K562 (cell line): ENCODE measurements around the gene RPRD1B. TPM values are rescaled to one million over a fixed set of nuclear protein-coding genes. Genes with fewer than 3 reads are reported as not detected.

Experiments
- ATAC-seq: fragments of 200-7000 bp; cut with Tn5 transposase; 3 replicates; pipeline ENCODE4 v1.9.1; 2020; ENCODE audit warnings: moderate library complexity
- BruUV-seq: library from RNA; stranded (reverse); fragments of 400-500 nt; replicated peaks from 2 replicates; lab custom pipeline; 2021; lab: Mats Ljungman, UMichigan
- CTCF ChIA-PET: fragments of 300-600 bp; formaldehyde crosslinking; extraction: SDS; loops from one replicate; lab custom pipeline; 2021; ENCODE audit warnings: low intra/inter-chr PET ratio; lab: Yijun Ruan, JAX
- POLR2A ChIA-PET: fragments of 300-600, 350-650 bp; sonication (Branson Sonifier 250); formaldehyde crosslinking; extraction: SDS; loops from one replicate; lab custom pipeline; 2021; ENCODE audit warnings: antibody characterized with exemption, inconsistent platforms; lab: Yijun Ruan, JAX
- DNase-seq, 4 experiments: peaks; one replicate each; pipeline versions ENCODE4 v3.0.0 to v3.0.0-alpha.2; 2011 to 2018; ENCODE audit warnings: low spot score in 3 of 4, mixed read lengths in 3 of 4; ENCODE audit errors: extremely low read depth in 1 of 4
- FAIRE-seq: peaks from 2 replicates; lab custom pipeline; 2011; peaks lifted over from hg19 to GRCh38; lab: Jason Lieb, UNC
- H2AFZ ChIP-seq: 2 replicates; pipeline ENCODE4 v1.6.0; 2011; ENCODE audit warnings: low read depth, low read length, control low read depth, inconsistent platforms
- H3K27ac ChIP-seq: fragments of 200-600 bp; 3 replicates; pipeline ENCODE4 v1.8.0; 2011; ENCODE audit warnings: low read depth, mild to moderate bottlenecking, control low read depth, inconsistent platforms, low read length, moderate library complexity, mixed read lengths; ENCODE audit errors: extremely low read depth
- H3K27me3 ChIP-seq, 2 experiments: fragments of 300-600 bp in 1 of 2; 2 replicates in 1 of 2; 3 replicates in 1 of 2; pipeline versions ENCODE4 v1.6.0 to v1.8.0; 2011; ENCODE audit warnings: inconsistent platforms in 2 of 2, low read length in 2 of 2, mild to moderate bottlenecking in 1 of 2, mixed read lengths in 1 of 2, moderate library complexity in 1 of 2; ENCODE audit not compliant: control insufficient read depth in 2 of 2, insufficient read depth in 2 of 2
- H3K36me3 ChIP-seq: fragments of 300-600 bp; 3 replicates; pipeline ENCODE4 v1.8.0; 2011; ENCODE audit warnings: mild to moderate bottlenecking, low read length, inconsistent platforms; ENCODE audit not compliant: control insufficient read depth, insufficient read depth
- H3K4me1 ChIP-seq, 2 experiments: fragments of 200-600 bp in 1 of 2; replicated peaks in 1 of 2; 2 replicates in 1 of 2; 3 replicates in 1 of 2; pipeline versions ENCODE4 v1.5.1 to v1.8.0; 2011; ENCODE audit warnings: inconsistent platforms in 2 of 2, low read length in 2 of 2, mild to moderate bottlenecking in 1 of 2, mixed read lengths in 1 of 2, moderate library complexity in 1 of 2; ENCODE audit not compliant: control insufficient read depth in 2 of 2, insufficient read depth in 2 of 2
- H3K4me2 ChIP-seq: 2 replicates; pipeline ENCODE4 v1.6.1; 2011; ENCODE audit warnings: low read length, control low read depth, inconsistent platforms, mixed read lengths; ENCODE audit not compliant: insufficient read depth
- H3K4me3 ChIP-seq: fragments of 200-600 bp; sonication (generic), shearing (Covaris generic); 2 replicates; pipeline ENCODE4 v1.5.1; 2016; ENCODE audit warnings: control low read depth, inconsistent platforms
- H3K79me2 ChIP-seq: fragments of 200-600 bp; 3 replicates; pipeline ENCODE4 v1.8.0; 2011; ENCODE audit warnings: low read length, inconsistent platforms; ENCODE audit not compliant: control insufficient read depth, insufficient read depth
- H3K9ac ChIP-seq, 2 experiments: 2 replicates each; pipeline versions ENCODE4 v1.6.0 to v1.6.1; 2011; ENCODE audit warnings: low read depth in 2 of 2, low read length in 2 of 2, control low read depth in 1 of 2, inconsistent platforms in 1 of 2, mild to moderate bottlenecking in 1 of 2, mixed read lengths in 1 of 2; ENCODE audit not compliant: insufficient read depth in 1 of 2
- H3K9me1 ChIP-seq: one replicate; pipeline ENCODE4 v1.6.0; 2011; ENCODE audit warnings: inconsistent platforms, mild to moderate bottlenecking, low read length, moderate library complexity; ENCODE audit not compliant: control insufficient read depth, insufficient read depth
- H3K9me3 ChIP-seq: replicated peaks from 2 replicates; pipeline ENCODE4 v1.5.1; 2011; ENCODE audit warnings: low read depth, low read length, inconsistent platforms; ENCODE audit not compliant: control insufficient read depth, insufficient read depth
- H4K20me1 ChIP-seq: replicated peaks from 2 replicates; pipeline ENCODE4 v1.6.1; 2011; ENCODE audit warnings: low read length, inconsistent platforms, mixed read lengths; ENCODE audit not compliant: control insufficient read depth, insufficient read depth
- ARNT ChIP-seq, 2 experiments: fragments of 450-650 bp; IDR thresholded peaks; 2 replicates each; pipeline ENCODE4 v1.6.1; 2016; ENCODE audit warnings: mild to moderate bottlenecking in 1 of 2
- CBFA2T2 ChIP-seq: fragments of 450-650 bp; conservative IDR thresholded peaks from 2 replicates; pipeline ENCODE4 v1.6.1; 2017; ENCODE audit warnings: mild to moderate bottlenecking
- CEBPB ChIP-seq: fragments of 450-650 bp; IDR thresholded peaks from 2 replicates; pipeline ENCODE4 v1.6.1; 2016; ENCODE audit warnings: missing genetic modification characterization, missing compliant biosample characterization
- FOXK1 ChIP-seq: sonication (generic); formaldehyde crosslinking; IDR thresholded peaks from 2 replicates; pipeline ENCODE4 v1.8.0; 2022; ENCODE audit warnings: missing genetic modification reagents, mild to moderate bottlenecking, borderline replicate concordance
- ILF3 ChIP-seq: fragments of 450-650 bp; IDR thresholded peaks from 2 replicates; pipeline ENCODE4 v1.6.1; 2018; ENCODE audit warnings: antibody characterized with exemption, mild to moderate bottlenecking, moderate library complexity, borderline replicate concordance
- SAFB2 ChIP-seq: fragments of 200-400 bp; formaldehyde crosslinking; IDR thresholded peaks from 2 replicates; pipeline ENCODE4 v1.6.1; 2018; ENCODE audit warnings: borderline replicate concordance, low read length, low read depth, moderate library complexity; ENCODE audit not compliant: severe bottlenecking
- SETDB1 ChIP-seq: IDR thresholded peaks from one replicate; pipeline ENCODE4 v1.6.1; 2012; ENCODE audit warnings: low read length, control low read depth, inconsistent platforms
- SLC30A9 ChIP-seq: fragments of 250-450 bp; sonication (Bioruptor Pico); IDR thresholded peaks from 2 replicates; pipeline ENCODE4 v1.8.0; 2022; ENCODE audit warnings: mild to moderate bottlenecking, moderate library complexity
- ZNF551 ChIP-seq: fragments of 250-450 bp; sonication (Bioruptor Pico); IDR thresholded peaks from 2 replicates; pipeline ENCODE4 v1.5.0; 2021; ENCODE audit warnings: mild to moderate bottlenecking, moderate library complexity
- WGBS: fragments of 100-300 bp; shearing (Covaris generic); methylation state at CpG from one replicate; pipeline ENCODE4 v1.1.6; 2016; ENCODE audit warnings: low coverage, mixed read lengths; ENCODE audit not compliant: insufficient coverage; ENCODE audit errors: missing lambda C conversion rate; 5-methylcytosine and 5-hydroxymethylcytosine counted together
- in situ Hi-C: fragments of 300-500 bp; cut with MboI; formaldehyde crosslinking; loops from 4 replicates; pipeline ENCODE4 v1.15.0; 2018; ENCODE audit warnings: inconsistent platforms, mixed read lengths
- intact Hi-C: fragments of 100-400 bp; cut with micrococcal nuclease; formaldehyde crosslinking; loops from 2 replicates; pipeline ENCODE4 v1.14.2; 2022
- polyA plus RNA-seq, 8 experiments: library from polyadenylated mRNA; depleted of rRNA in 4 of 8; stranded (reverse) in 5 of 8; unstranded in 3 of 8; fragments of >200 nt; fragmentation: Nextera tagmentation in 2 of 8; fragmentation: Illumina TruSeq in 1 of 8; extraction: Ambion mirVana in 2 of 8; extraction: Trizol in 1 of 8; gene quantifications; 2 replicates each; pipeline versions ENCODE4 v1.2.1 to v1.2.3, GENCODE V29; 2011 to 2014; ENCODE audit warnings: inconsistent platforms in 1 of 8, missing spikeins in 1 of 8
- total RNA-seq, 7 experiments: library from RNA; depleted of rRNA in 6 of 7; stranded (reverse); fragments of >200 nt in 6 of 7; fragmentation: Illumina TruSeq in 2 of 7; extraction: Trizol in 2 of 7; gene quantifications; 2 replicates each; pipeline versions ENCODE4 v1.2.1 to v1.2.3, GENCODE V29; 2011 to 2021; ENCODE audit warnings: low replicate concordance in 1 of 7
- TF ChIP-seq, protein P1 (sequence below): sonication (generic); formaldehyde crosslinking; IDR thresholded peaks from 2 replicates; pipeline ENCODE4 v1.9.0; 2022; ENCODE audit warnings: mild to moderate bottlenecking, missing genetic modification reagents
- TF ChIP-seq, protein P2 (sequence below): fragments of 450-650 bp; formaldehyde crosslinking; conservative IDR thresholded peaks from 2 replicates; pipeline ENCODE4 v1.4.0; 2022; ENCODE audit warnings: mild to moderate bottlenecking, missing genetic modification characterization

The RPRD1B gene
- total and polyA plus RNA-seq, 9 of the 15 experiments (the other 6 are each of a cell fraction or from before 2014, with no cell fraction given): 5.5 to 43.0 (median 24.4) TPM

DNA sequence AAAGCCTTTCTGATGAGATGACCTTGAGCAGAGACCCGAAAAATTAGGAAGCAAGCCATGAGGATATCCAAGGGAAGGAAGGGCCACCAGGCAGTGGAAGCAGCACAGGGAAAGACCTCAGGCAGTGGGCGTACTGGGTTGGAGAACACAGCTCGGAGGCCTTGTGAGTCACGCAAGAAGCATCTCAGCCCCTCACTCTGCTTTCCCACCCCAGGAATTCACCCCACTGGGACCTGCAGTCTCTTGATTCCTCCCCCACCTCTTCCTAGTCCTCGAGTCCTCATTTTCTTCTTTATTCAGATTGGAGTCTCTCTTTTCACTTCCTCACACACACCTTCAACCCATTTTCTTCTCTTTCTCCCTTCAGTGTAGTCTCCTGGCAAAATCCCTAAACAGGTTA lies 27.0 kb downstream of the RPRD1B start:
- H3K4me1 ChIP-seq: no peaks in the 10 kb centered on the region
- no peak overlapping the region for H3K4me2 ChIP-seq
- no TSS peak for BruUV-seq
- peaks cover 9% of the 10 kb centered on the region; the same call in 2 of the 3 replicates for H3K79me2 ChIP-seq
- no peaks in the 10 kb centered on the region for H3K9me1 ChIP-seq
- no peaks in the 10 kb centered on the region for H3K27me3 ChIP-seq
- WGBS: 96% methylated on average over 5 of the region's 5 CpGs
- no peaks in the 10 kb centered on the region; the same call in 1 of the 2 replicates for H4K20me1 ChIP-seq
- no peaks in the 10 kb centered on the region for H3K9me3 ChIP-seq
- H3K9ac ChIP-seq: no peak overlapping the region
- TF ChIP-seq ARNT (IDR thresholded peaks at IDR 0.05) (no peak), FOXK1 (CRISPR knock-in tag) (no peak), ZNF551 (no peak), CBFA2T2 (no peak), CEBPB (tag) (no peak), SETDB1 (no peak), SLC30A9 (CRISPR knock-in tag) (no peak), SAFB2 (no peak), ILF3 (no peak)
- TF ChIP-seq, protein P1, sequence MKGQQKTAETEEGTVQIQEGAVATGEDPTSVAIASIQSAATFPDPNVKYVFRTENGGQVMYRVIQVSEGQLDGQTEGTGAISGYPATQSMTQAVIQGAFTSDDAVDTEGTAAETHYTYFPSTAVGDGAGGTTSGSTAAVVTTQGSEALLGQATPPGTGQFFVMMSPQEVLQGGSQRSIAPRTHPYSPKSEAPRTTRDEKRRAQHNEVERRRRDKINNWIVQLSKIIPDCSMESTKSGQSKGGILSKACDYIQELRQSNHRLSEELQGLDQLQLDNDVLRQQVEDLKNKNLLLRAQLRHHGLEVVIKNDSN (CRISPR knock-in tag): no peak
- TF ChIP-seq, protein P2, sequence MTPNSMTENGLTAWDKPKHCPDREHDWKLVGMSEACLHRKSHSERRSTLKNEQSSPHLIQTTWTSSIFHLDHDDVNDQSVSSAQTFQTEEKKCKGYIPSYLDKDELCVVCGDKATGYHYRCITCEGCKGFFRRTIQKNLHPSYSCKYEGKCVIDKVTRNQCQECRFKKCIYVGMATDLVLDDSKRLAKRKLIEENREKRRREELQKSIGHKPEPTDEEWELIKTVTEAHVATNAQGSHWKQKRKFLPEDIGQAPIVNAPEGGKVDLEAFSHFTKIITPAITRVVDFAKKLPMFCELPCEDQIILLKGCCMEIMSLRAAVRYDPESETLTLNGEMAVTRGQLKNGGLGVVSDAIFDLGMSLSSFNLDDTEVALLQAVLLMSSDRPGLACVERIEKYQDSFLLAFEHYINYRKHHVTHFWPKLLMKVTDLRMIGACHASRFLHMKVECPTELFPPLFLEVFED: no peak
- intact Hi-C loops (no loop called here), in situ Hi-C loops (no loop called here)
- no peak overlapping the region for H3K4me3 ChIP-seq
- H3K27ac ChIP-seq: no peak overlapping the region
- ChIA-PET CTCF (no interaction called here), POLR2A (no interaction called here)
- no peak for ATAC-seq
- peaks cover 92% of the 10 kb centered on the region for H3K36me3 ChIP-seq
- FAIRE-seq: no peak
- DNase-seq: no peak
- no peak overlapping the region for H2AFZ ChIP-seq
